Neural cell (in vitro differentiated cells): ENCODE data around the gene DCTD. TPM values are rescaled to one million over a fixed set of nuclear protein-coding genes. Genes with fewer than 3 reads are reported as not detected.

Source experiments
- H2AFZ ChIP-seq: fragments of 200-600, 300-800 bp; sonication (generic), shearing (Covaris generic); 2 replicates; pipeline ENCODE4 v1.6.0; 2014; ENCODE audit warnings: low read depth, mild to moderate bottlenecking, antibody characterized with exemption, low read length, moderate library complexity
- H3F3A ChIP-seq: fragments of 200-600 bp; shearing (Covaris generic); 2 replicates; pipeline ENCODE4 v1.6.1; 2016; ENCODE audit warnings: mild to moderate bottlenecking, moderate library complexity, mixed read lengths, antibody characterized with exemption, low read length; ENCODE audit not compliant: insufficient read depth, poor library complexity, severe bottlenecking
- H3K27ac ChIP-seq: fragments of 200-600, 300-800 bp; sonication (generic), shearing (Covaris generic); 2 replicates; pipeline ENCODE4 v1.5.1; 2014; ENCODE audit warnings: mild to moderate bottlenecking, low read length, moderate library complexity
- H3K27me3 ChIP-seq: fragments of 300-800, 200-600 bp; sonication (generic), shearing (Covaris generic); 2 replicates; pipeline ENCODE4 v1.6.0; 2014; ENCODE audit warnings: mild to moderate bottlenecking, low read depth, low read length, moderate library complexity; ENCODE audit not compliant: insufficient read depth
- H3K36me3 ChIP-seq: fragments of 300-800, 200-600 bp; sonication (generic), shearing (Covaris generic); 2 replicates; pipeline ENCODE4 v1.5.1; 2014; ENCODE audit warnings: mild to moderate bottlenecking, antibody characterized with exemption, low read length, moderate library complexity; ENCODE audit not compliant: insufficient read depth
- H3K4me2 ChIP-seq: fragments of 300-800, 200-600 bp; sonication (generic), shearing (Covaris generic); 2 replicates; pipeline ENCODE4 v1.6.0; 2014; ENCODE audit warnings: mild to moderate bottlenecking, low read length
- H3K4me3 ChIP-seq: fragments of 300-800, 200-600 bp; sonication (generic), shearing (Covaris generic); 2 replicates; pipeline ENCODE4 v1.5.1; 2014; ENCODE audit warnings: mild to moderate bottlenecking, low read length, moderate library complexity
- H3K79me2 ChIP-seq: fragments of 200-600 bp; shearing (Covaris generic); replicated peaks from 2 replicates; pipeline ENCODE4 v1.6.0; 2014; ENCODE audit warnings: mild to moderate bottlenecking, low read length, moderate library complexity; ENCODE audit not compliant: insufficient read depth
- H3K9ac ChIP-seq: fragments of 300-800, 200-600 bp; sonication (generic), shearing (Covaris generic); 2 replicates; pipeline ENCODE4 v1.6.1; 2016; ENCODE audit warnings: mild to moderate bottlenecking, low read length, mixed read lengths
- H3K9me2 ChIP-seq: fragments of 200-600 bp; shearing (Covaris generic); 2 replicates; pipeline ENCODE4 v1.6.1; 2016; ENCODE audit warnings: mild to moderate bottlenecking, low read length, mixed read lengths; ENCODE audit not compliant: insufficient read depth
- H3K9me3 ChIP-seq: fragments of 200-600, 300-800 bp; sonication (generic), shearing (Covaris generic); 2 replicates; pipeline ENCODE4 v1.6.1; 2016; ENCODE audit warnings: mild to moderate bottlenecking, mixed run types, low read length, moderate library complexity, mixed read lengths
- H4K20me1 ChIP-seq: fragments of 200-600 bp; shearing (Covaris generic); 2 replicates; pipeline ENCODE4 v1.6.1; 2016; ENCODE audit warnings: mild to moderate bottlenecking, mixed run types; ENCODE audit not compliant: insufficient read depth
- EP300 ChIP-seq: fragments of 450-650 bp; conservative IDR thresholded peaks from 2 replicates; pipeline ENCODE4 v1.6.1; 2014; ENCODE audit warnings: antibody characterized with exemption, mild to moderate bottlenecking, moderate library complexity; ENCODE audit not compliant: poor library complexity, severe bottlenecking
- EZH2 ChIP-seq: fragments of 200-600, 300-800 bp; shearing (Covaris generic), sonication (generic); IDR thresholded peaks from 2 replicates; pipeline ENCODE4 v1.6.1; 2014; ENCODE audit warnings: antibody characterized with exemption, low read length, borderline replicate concordance, mild to moderate bottlenecking; ENCODE audit not compliant: insufficient read depth, poor library complexity, severe bottlenecking
- MXI1 ChIP-seq: fragments of 450-650 bp; conservative IDR thresholded peaks from 2 replicates; pipeline ENCODE4 v1.6.1; 2014; ENCODE audit warnings: antibody characterized with exemption, mild to moderate bottlenecking; ENCODE audit not compliant: poor library complexity, severe bottlenecking
- POLR2AphosphoS5 ChIP-seq: IDR thresholded peaks from 2 replicates; pipeline ENCODE4 v1.6.1; 2012
- RAD21 ChIP-seq: fragments of 450-650 bp; conservative IDR thresholded peaks from 2 replicates; pipeline ENCODE4 v1.6.1; 2014; ENCODE audit warnings: antibody characterized with exemption, mild to moderate bottlenecking, moderate library complexity
- SMC3 ChIP-seq: fragments of 450-650 bp; conservative IDR thresholded peaks from 2 replicates; pipeline ENCODE4 v1.6.1; 2014; ENCODE audit warnings: antibody characterized with exemption, mild to moderate bottlenecking, moderate library complexity; ENCODE audit not compliant: poor library complexity
- TAF1 ChIP-seq: IDR thresholded peaks from 2 replicates; pipeline ENCODE4 v1.6.1; 2012; ENCODE audit warnings: low read depth
- polyA plus RNA-seq: library from polyadenylated mRNA; depleted of rRNA; stranded (reverse); fragments of >200 nt; gene quantifications from 2 replicates; pipeline ENCODE4 v1.2.3, GENCODE V29; 2014
- TF ChIP-seq, protein P1 (sequence below): fragments of 450-650 bp; IDR thresholded peaks from 2 replicates; pipeline ENCODE4 v1.5.1; 2014; ENCODE audit warnings: antibody characterized with exemption, mild to moderate bottlenecking, moderate library complexity; ENCODE audit not compliant: poor library complexity, severe bottlenecking
- TF ChIP-seq, protein P2 (sequence below): IDR thresholded peaks from 2 replicates; pipeline ENCODE4 v1.6.1; 2012; ENCODE audit warnings: borderline replicate concordance

DCTD gene
- polyA plus RNA-seq, 1 donor from 2014 or later, result 26.4 TPM

DNA sequence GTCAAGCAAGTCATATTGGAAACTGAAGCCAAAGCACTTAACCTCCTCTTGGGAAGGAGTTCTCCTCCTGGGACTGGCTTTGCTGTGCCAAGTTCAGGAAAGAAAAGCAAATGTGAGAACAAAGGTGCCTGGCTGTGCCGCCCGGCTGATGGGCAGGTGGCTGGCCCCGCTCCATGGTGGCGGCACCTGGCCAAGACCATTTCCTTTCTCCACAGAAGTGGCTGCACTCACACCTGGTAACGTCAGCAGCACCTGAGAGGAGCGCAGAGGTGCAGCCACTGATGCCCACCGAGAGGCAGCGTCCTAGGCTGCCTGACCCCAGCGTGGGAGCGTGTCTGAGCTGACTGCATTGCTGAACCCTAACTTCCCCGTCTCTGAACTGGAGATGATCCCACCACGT lies 54.3 kb downstream of the DCTD start:
- H3K36me3 ChIP-seq, result no peaks in the 10 kb centered on the region
- no peak overlapping the region for H3K27ac ChIP-seq
- H3K79me2 ChIP-seq, result no peaks in the 10 kb centered on the region
- no peaks in the 10 kb centered on the region for H4K20me1 ChIP-seq
- H3K27me3 ChIP-seq, result no peaks in the 10 kb centered on the region
- TF ChIP-seq EZH2 (no peak), POLR2AphosphoS5 (no peak), TAF1 (no peak), EP300 (no peak), RAD21 (no peak), SMC3 (no peak), MXI1 (no peak)
- TF ChIP-seq, protein P1, sequence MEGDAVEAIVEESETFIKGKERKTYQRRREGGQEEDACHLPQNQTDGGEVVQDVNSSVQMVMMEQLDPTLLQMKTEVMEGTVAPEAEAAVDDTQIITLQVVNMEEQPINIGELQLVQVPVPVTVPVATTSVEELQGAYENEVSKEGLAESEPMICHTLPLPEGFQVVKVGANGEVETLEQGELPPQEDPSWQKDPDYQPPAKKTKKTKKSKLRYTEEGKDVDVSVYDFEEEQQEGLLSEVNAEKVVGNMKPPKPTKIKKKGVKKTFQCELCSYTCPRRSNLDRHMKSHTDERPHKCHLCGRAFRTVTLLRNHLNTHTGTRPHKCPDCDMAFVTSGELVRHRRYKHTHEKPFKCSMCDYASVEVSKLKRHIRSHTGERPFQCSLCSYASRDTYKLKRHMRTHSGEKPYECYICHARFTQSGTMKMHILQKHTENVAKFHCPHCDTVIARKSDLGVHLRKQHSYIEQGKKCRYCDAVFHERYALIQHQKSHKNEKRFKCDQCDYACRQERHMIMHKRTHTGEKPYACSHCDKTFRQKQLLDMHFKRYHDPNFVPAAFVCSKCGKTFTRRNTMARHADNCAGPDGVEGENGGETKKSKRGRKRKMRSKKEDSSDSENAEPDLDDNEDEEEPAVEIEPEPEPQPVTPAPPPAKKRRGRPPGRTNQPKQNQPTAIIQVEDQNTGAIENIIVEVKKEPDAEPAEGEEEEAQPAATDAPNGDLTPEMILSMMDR, result no peak
- TF ChIP-seq, protein P2, sequence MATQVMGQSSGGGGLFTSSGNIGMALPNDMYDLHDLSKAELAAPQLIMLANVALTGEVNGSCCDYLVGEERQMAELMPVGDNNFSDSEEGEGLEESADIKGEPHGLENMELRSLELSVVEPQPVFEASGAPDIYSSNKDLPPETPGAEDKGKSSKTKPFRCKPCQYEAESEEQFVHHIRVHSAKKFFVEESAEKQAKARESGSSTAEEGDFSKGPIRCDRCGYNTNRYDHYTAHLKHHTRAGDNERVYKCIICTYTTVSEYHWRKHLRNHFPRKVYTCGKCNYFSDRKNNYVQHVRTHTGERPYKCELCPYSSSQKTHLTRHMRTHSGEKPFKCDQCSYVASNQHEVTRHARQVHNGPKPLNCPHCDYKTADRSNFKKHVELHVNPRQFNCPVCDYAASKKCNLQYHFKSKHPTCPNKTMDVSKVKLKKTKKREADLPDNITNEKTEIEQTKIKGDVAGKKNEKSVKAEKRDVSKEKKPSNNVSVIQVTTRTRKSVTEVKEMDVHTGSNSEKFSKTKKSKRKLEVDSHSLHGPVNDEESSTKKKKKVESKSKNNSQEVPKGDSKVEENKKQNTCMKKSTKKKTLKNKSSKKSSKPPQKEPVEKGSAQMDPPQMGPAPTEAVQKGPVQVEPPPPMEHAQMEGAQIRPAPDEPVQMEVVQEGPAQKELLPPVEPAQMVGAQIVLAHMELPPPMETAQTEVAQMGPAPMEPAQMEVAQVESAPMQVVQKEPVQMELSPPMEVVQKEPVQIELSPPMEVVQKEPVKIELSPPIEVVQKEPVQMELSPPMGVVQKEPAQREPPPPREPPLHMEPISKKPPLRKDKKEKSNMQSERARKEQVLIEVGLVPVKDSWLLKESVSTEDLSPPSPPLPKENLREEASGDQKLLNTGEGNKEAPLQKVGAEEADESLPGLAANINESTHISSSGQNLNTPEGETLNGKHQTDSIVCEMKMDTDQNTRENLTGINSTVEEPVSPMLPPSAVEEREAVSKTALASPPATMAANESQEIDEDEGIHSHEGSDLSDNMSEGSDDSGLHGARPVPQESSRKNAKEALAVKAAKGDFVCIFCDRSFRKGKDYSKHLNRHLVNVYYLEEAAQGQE, result no peak
- no peak overlapping the region for H3K9ac ChIP-seq
- no peaks in the 10 kb centered on the region for H3K9me3 ChIP-seq
- no peaks in the 10 kb centered on the region for H3K9me2 ChIP-seq
- H3F3A ChIP-seq, result no peaks in the 10 kb centered on the region
- no peak overlapping the region for H3K4me2 ChIP-seq
- H3K4me3 ChIP-seq, result no peak overlapping the region
- H2AFZ ChIP-seq, result no peak overlapping the region

DNA sequence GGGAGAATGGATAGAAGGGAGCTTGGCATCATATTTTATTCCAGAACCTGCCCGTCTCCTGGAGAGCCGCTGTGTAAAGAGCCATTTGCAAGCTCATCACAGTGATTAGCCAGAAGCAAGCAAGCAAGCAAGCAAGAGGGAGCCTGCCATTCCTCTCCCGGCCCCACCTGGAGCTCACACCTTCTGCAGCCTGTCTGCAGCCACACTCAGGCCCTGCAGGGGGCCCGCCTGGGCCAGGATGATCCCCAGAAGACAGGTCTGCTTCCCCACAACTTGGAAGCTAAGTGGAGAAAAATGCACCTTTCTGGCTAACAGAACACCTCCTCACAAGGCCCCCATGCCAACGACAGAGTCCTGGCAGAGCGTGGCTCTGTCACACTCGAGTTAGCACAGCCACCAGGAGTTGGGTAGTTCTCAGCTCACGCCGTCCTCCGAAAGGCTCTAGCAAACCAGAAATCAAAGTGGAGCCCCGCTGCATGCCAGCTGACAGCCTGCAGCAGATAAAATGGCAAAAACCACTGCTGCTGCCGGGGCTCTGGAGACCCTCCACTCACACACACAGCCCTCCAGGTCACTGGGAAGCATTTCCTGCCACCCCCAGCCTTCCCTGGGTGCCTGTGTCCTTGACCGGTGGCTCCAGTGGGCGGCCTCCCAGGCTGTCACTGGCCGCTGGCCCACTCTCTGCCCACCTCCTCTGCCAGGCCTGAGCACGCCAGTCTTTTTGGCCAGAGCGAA lies 54.9 kb downstream of the DCTD start:
- Histone ChIP-seq H3F3A (no peaks in the 10 kb centered on the region), H2AFZ (no peak overlapping the region), H3K4me3 (no peak overlapping the region), H4K20me1 (no peaks in the 10 kb centered on the region), H3K27me3 (no peaks in the 10 kb centered on the region), H3K4me2 (no peak overlapping the region), H3K9me2 (no peaks in the 10 kb centered on the region), H3K27ac (no peak overlapping the region), H3K79me2 (no peaks in the 10 kb centered on the region), H3K36me3 (no peaks in the 10 kb centered on the region), H3K9ac (no peak overlapping the region), H3K9me3 (no peaks in the 10 kb centered on the region)
- no peak for TF ChIP-seq TAF1
- TF ChIP-seq, protein P2, result no peak
- TF ChIP-seq RAD21, result no peak
- TF ChIP-seq POLR2AphosphoS5, result no peak
